OCI-M2 (cell line): ENCODE results near the gene BCORL1.

ENCODE experiments used
- DNase-seq: peaks from one replicate; lab custom pipeline; 2025; ENCODE audit not compliant: unreplicated experiment; lab: John Stamatoyannopoulos, UW

BCORL1 gene

GRCh38 chrX:129982300-129983251 lies at the start of gene BCORL1:
BCORL1 (plus strand) TSS chrX:129982635; CDS start chrX:130005232, 22,597 bp downstream.
- no peak for DNase-seq

- DNase-seq: no peak
Observed at GRCh38 chrX:129932821-129933321, 49.6 kb upstream of the BCORL1 start.

GRCh38 chrX:129933700-129934099 lies 48.7 kb upstream of the BCORL1 start:
- DNase-seq: no peak

DNA sequence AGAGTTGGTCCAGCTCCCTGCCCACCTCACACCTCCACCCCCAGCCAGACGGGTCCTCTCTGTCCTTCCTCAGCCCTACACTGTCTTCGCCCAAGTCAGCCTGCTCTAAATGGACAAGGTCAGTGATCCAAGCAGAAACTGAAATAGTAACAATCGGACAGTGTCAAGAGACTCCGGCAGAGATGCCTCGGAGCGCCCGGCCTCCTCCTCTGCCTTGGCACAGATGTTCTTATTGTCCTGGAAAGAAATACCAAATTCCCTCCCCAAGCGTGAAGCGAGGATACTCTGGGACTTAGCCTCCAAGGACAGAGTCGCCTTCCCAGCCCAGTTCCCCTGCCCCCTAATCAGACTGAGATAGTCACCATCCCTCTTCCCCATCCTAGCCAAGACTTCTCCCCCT lies 48.0 kb upstream of the BCORL1 start:
- no peak for DNase-seq

DNA sequence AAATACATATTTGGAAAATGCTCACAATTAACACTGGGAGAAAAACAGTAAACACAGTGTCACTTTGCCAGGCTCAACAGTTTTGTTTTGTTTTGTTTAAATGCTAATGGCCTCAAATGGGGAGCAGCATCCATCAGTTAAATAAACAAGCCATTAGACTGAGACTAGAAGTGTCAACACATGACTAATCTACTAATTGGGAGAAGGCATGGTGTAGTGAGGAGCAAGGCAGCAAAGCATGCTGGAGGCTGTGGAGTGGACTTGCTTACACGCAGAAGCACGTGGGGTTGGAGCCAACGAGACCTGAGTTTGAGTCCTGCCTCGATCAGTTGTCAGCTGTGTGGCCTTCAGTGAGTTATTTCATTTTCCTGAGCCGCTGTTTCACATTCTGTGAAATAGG lies 47.5 kb upstream of the BCORL1 start:
- no peak for DNase-seq

DNA sequence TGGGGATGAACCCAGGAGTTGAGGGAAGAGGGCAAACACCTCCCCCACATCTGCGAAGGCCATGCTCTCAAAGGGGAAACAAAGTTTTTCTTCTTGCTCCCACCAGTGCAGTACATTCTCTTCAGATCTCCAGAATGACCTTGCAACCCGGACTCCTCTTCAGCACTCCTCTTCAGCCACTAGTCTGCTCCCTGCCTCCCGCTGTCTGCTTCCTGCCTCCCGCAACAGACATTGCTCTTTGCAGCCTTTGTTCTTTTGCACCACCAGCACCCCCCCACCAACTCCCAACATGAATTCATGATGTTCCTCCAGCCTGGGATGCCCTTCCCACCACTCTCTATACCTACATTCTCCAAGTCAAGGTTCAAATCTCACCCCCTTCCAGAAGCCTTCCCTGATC lies 44.4 kb upstream of the BCORL1 start:
- DNase-seq: no peak

GRCh38 chrX:129939986-129940385 lies 42.4 kb upstream of the BCORL1 start:
- DNase-seq: no peak

DNA sequence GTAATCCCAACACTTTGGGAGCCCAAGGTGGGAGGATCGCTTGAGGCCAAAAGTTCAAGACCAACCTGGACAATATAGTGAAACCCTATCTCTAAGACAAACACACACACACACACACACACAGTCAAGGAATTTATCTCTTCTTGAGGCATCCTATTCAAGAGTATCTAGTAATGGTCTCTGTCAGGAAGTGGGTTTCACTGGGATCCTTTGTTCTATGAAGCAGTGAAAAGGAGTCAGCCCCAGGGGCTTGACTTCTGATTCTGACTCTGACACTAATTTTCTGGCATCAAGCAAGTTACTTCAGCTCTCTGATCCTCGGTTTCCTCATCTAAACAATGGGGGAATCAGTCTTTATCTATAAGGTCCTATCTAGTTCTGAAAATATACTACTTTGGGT lies 41.7 kb upstream of the BCORL1 start:
- DNase-seq: no peak

DNA sequence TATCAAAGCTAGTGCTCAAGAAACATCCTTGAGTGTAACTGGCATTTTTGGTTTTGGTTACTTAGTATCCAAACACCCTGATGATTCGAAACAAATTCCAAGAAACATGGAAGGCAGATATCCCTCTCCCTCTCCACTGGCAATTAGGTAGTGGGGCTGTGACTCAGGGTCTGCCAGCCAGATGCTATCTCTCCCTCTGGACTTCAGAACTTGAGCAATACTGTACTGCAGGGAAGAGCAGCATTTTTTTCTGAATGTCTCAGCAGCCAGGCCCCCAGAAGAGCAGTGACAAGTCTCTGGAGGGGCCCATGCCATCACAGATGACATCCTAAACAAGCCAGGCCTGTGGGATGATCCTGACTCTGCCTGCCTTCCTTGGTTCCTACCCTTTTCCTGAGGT lies 37.3 kb upstream of the BCORL1 start:
- no peak for DNase-seq

DNA sequence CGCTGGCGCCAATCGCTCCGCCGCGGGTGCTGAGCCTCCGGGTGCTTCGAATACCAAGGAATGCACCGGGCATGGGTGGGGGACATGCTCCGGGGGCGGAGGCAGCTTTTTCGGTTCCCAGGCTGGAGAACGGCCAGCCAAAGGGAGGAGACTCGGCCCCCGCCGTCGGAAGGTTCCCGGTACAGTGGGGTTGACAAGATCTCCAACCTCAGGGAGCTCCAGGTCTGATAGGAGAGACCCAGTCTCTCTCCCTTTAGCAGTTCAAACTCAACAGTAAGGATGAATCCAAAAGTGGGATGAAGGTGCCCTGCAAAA lies 29.1 kb upstream of the BCORL1 start:
- no peak for DNase-seq

- no peak for DNase-seq
Observed at GRCh38 chrX:129953881-129954280, 28.6 kb upstream of the BCORL1 start.

- DNase-seq: no peak
Observed at GRCh38 chrX:129954804-129955203, 27.6 kb upstream of the BCORL1 start.

- DNase-seq: no peak
Observed at GRCh38 chrX:129955682-129956081, 26.8 kb upstream of the BCORL1 start.

DNA sequence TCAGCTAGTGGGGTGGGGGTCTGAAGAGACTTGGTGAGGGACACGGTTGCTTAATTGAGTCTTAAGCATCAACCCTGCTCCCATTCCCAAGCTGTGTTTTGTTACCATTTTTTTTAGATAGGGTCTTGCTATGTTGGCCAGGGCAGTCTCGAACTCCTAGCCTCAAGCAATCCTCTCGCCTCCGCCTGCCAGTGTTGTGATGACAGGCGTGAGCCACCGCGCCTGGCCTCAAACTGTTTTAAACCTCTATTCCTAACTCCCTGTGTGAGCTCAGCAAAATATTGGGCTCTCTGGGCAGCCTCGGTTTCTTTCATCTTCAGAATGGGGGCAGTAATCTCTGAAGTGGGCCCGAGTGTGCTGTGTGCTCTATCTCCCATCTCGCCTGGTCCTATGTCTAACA lies 26.3 kb upstream of the BCORL1 start:
- no peak for DNase-seq

DNA sequence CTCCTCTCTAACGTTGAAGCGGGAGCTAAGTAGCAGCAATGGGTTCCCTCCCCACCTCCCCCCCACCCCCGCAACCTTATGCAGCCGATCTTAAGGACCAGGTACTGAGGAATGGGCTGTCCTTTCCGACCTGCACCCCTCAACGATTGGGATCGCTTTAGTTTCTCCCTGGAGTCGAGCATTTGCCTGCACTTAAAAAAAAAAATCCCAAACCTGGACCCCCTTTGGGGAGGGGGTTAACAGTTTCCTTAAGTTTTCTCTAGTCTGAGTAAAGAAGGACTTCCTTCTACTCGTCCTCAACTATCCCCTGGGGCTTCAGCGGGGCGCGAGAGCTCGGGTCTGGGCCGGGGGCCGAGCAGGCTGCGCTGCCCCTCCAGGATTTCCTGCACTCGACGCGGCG lies 25.7 kb upstream of the BCORL1 start:
- DNase-seq: no peak

DNA sequence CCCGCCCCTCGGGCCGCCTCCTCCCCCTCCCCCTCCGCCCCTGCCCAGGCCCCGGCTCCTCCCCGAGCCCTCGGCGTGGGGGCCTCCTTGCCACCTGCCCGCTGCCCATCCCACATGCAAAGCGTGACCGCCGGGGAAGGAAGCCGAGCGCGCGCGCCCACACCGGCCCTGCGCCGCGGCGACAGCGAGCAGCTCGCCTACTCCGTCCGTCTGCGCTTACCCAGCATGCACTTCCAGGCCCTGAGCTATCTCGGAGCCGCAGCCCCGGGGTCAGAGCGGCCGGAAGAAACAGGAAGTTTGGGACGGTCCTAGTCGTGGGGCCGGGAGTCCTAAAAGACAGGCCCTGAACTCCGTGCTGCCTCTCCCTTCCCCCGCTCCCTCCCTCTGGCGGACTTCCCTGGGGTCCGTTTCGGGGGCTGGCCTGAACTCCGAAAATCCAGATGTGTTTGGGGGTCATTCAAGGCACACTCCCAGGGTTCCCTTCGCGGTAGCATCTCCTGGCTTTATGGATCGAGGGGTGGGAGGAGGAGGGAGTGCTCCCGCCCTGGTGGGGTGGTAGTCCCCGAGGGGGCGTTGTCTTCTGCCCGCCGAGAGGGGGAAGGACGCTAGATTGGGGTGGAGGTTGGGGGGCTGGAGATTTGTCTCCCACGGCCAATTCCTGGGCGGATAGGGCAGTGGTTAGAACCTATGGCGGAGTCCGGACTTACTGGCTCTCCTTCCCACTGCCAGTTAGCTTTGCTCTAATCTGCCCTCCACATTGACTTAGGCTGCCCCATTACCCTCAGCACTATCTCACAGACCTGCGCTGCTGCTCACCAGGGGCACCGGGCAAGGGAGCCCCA lies 25.0 kb upstream of the BCORL1 start:
- no peak for DNase-seq

GRCh38 chrX:129958083-129958465 lies 24.4 kb upstream of the BCORL1 start:
- no peak for DNase-seq

- DNase-seq: no peak
Observed at GRCh38 chrX:129958814-129959492, 23.5 kb upstream of the BCORL1 start.

GRCh38 chrX:129959493-129959832 lies 23.0 kb upstream of the BCORL1 start:
- no peak for DNase-seq

DNA sequence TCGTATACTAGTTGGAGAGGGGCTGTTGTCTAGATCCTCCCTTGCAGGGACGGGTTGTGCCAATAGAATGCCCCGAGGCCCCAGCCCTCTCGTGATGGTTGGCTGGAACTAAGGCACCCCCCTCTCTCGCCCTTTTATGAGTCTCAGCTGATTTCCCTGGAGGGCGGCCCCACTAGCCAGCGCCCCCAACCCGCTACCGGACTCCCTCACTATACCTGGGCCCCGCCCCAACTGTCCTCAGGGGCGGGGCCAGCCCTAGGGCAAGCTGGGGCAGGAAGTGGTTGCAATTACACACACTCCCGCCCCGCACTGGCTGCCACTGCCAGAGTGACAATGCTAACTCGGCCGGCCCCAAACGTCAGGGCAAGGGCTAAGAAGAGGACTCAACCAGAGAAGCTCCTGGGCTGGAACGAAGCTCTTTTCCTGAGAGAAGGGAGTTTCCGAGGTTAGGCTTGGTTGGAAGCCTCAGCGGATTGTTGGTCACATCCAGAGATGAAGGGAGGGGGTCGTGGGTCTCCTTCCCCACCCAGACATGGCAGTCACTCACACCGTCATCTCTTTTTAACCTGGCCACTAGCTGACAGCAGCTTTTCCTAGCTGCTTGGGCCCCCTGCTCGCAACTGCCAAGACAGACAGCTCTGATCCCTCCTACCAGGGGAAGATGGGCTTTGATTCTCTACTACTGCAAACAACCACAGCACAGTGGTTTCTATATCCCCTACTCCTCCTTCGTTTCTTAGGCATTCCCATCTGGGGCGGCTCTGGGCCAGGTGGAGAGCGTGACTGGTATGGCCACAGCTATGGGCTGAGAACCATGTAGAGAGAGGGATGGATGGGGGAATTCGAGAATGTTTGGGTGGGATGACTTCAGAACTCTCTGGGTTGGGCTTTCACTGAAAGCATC lies 21.0 kb upstream of the BCORL1 start:
- DNase-seq: no peak

DNA sequence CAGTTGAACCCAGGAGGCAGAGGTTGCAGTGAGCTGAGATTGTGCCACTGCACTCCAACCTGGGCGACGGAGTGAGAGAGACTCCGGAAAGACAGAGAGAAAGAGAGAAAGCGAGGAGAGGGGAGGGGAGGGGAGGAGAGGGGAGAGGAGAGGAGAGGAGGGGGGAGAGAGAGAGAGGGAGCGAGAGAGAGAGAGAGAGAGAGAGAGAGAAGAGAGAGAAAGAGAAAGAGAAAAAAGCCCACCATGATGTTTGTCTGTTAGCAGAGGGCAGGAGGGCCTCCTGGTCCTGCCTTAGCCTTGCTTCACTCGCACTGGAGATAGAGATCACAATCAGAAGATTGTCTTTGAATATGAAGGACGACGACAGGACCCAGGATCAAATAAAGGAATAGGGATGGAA lies 18.7 kb upstream of the BCORL1 start:
- DNase-seq: no peak
